GM23338 (cell line): ENCODE measurements around the gene SLC36A4. TPM values are rescaled to one million over a fixed set of nuclear protein-coding genes. Genes with fewer than 3 reads are reported as not detected.
A peak's percentile ranks its signal among the peaks of the same experiment; 100 is the strongest.

ENCODE experiments used
- ATAC-seq: fragments of 200-7000 bp; cut with Tn5 transposase; 3 replicates; pipeline ENCODE4 v1.9.1; 2020
- DNase-seq: peaks from one replicate; pipeline ENCODE4 v3.0.0-alpha.2; 2015; ENCODE audit warnings: low spot score
- H2AFZ ChIP-seq: fragments of 200-600 bp; sonication (generic); 2 replicates; pipeline ENCODE4 v1.8.0; 2016; ENCODE audit warnings: antibody characterized with exemption, mild to moderate bottlenecking, moderate library complexity
- H3F3A ChIP-seq: fragments of 200-600 bp; sonication (generic); replicated peaks from 2 replicates; pipeline ENCODE4 v1.8.0; 2017; ENCODE audit warnings: antibody characterized with exemption, mixed run types, low read depth
- H3K27ac ChIP-seq: fragments of 200-600 bp; sonication (generic); 2 replicates; pipeline ENCODE4 v1.6.1; 2016; ENCODE audit warnings: low read depth
- H3K27me3 ChIP-seq: fragments of 200-600 bp; sonication (generic); 2 replicates; pipeline ENCODE4 v1.8.0; 2016; ENCODE audit warnings: mild to moderate bottlenecking, mixed run types, moderate library complexity; ENCODE audit not compliant: insufficient read depth
- H3K36me3 ChIP-seq: fragments of 200-600 bp; sonication (generic); 2 replicates; pipeline ENCODE4 v1.8.0; 2016; ENCODE audit warnings: mild to moderate bottlenecking; ENCODE audit not compliant: insufficient read depth
- H3K4me1 ChIP-seq: fragments of 200-600 bp; sonication (generic); 2 replicates; pipeline ENCODE4 v1.8.0; 2016; ENCODE audit warnings: mild to moderate bottlenecking, moderate library complexity; ENCODE audit not compliant: insufficient read depth
- H3K4me2 ChIP-seq: fragments of 200-600 bp; sonication (generic); 2 replicates; pipeline ENCODE4 v1.7.1; 2017; ENCODE audit warnings: mixed run types
- H3K4me3 ChIP-seq: fragments of 200-600 bp; sonication (generic); 2 replicates; pipeline ENCODE4 v1.6.1; 2016; ENCODE audit warnings: mixed run types
- H3K79me2 ChIP-seq: fragments of 200-600 bp; sonication (generic); replicated peaks from 2 replicates; pipeline ENCODE4 v1.8.0; 2017; ENCODE audit warnings: mild to moderate bottlenecking; ENCODE audit not compliant: insufficient read depth
- H3K9me2 ChIP-seq: fragments of 200-600 bp; sonication (generic); 2 replicates; pipeline ENCODE4 v1.8.0; 2017; ENCODE audit not compliant: insufficient read depth
- H4K20me1 ChIP-seq: fragments of 200-600 bp; sonication (generic); replicated peaks from 2 replicates; pipeline ENCODE4 v1.8.0; 2017; ENCODE audit warnings: mild to moderate bottlenecking; ENCODE audit not compliant: insufficient read depth
- H3K27ac Mint-ChIP-seq: 2 replicates; pipeline ENCODE4 v1.8.0; 2020; ENCODE audit warnings: inconsistent platforms, mild to moderate bottlenecking, moderate library complexity, mixed read lengths
- H3K27me3 Mint-ChIP-seq: 3 replicates; pipeline ENCODE4 v1.8.0; 2022; ENCODE audit warnings: low read depth, mild to moderate bottlenecking, moderate library complexity, mixed read lengths, inconsistent platforms; ENCODE audit not compliant: insufficient read depth, poor library complexity
- H3K36me3 Mint-ChIP-seq: 3 replicates; pipeline ENCODE4 v1.8.0; 2021; ENCODE audit warnings: low read depth, mild to moderate bottlenecking, inconsistent platforms, moderate library complexity, mixed read lengths
- H3K4me1 Mint-ChIP-seq: 3 replicates; pipeline ENCODE4 v1.8.0; 2020; ENCODE audit warnings: mild to moderate bottlenecking, inconsistent platforms, mixed read lengths
- H3K4me3 Mint-ChIP-seq: 3 replicates; pipeline ENCODE4 v1.8.0; 2021; ENCODE audit warnings: moderate library complexity, mild to moderate bottlenecking, inconsistent platforms, mixed read lengths
- H3K9me3 Mint-ChIP-seq: 3 replicates; pipeline ENCODE4 v1.8.0; 2020; ENCODE audit warnings: moderate library complexity, mild to moderate bottlenecking, inconsistent platforms, mixed read lengths
- CTCF ChIP-seq, 2 experiments: fragments of 200-600 bp in 1 of 2; sonication (generic) in 1 of 2; conservative IDR thresholded peaks; 2 replicates each; pipeline versions ENCODE4 v1.5.1 to v1.6.1; 2016 to 2017; ENCODE audit warnings: antibody characterized with exemption in 2 of 2, low read depth in 2 of 2, mild to moderate bottlenecking in 2 of 2, moderate library complexity in 1 of 2
- ETS1 ChIP-seq: IDR thresholded peaks from 2 replicates; pipeline ENCODE4 v1.6.1; 2016; ENCODE audit warnings: antibody characterized with exemption
- EZH2 ChIP-seq: fragments of 200-600 bp; sonication (generic); IDR thresholded peaks from one replicate; pipeline ENCODE4 v1.8.0; 2017; ENCODE audit warnings: antibody characterized with exemption, mild to moderate bottlenecking, low read depth; ENCODE audit not compliant: unreplicated experiment
- EZH2phosphoT487 ChIP-seq: fragments of 200-600 bp; sonication (generic); IDR thresholded peaks from one replicate; pipeline ENCODE4 v1.8.1; 2018; ENCODE audit warnings: antibody characterized with exemption; ENCODE audit not compliant: unreplicated experiment
- JUNB ChIP-seq: IDR thresholded peaks from one replicate; pipeline ENCODE4 v1.6.1; 2016; ENCODE audit warnings: antibody characterized with exemption; ENCODE audit not compliant: unreplicated experiment
- NANOG ChIP-seq: IDR thresholded peaks from 2 replicates; pipeline ENCODE4 v1.6.1; 2016; ENCODE audit warnings: antibody characterized with exemption, borderline replicate concordance
- REST ChIP-seq: IDR thresholded peaks from one replicate; pipeline ENCODE4 v1.6.1; 2018; ENCODE audit warnings: antibody characterized with exemption; ENCODE audit not compliant: unreplicated experiment
- ZNF114 ChIP-seq: fragments of 250-450 bp; sonication (Bioruptor Pico); IDR thresholded peaks from 2 replicates; pipeline ENCODE4 v1.5.0; 2020; ENCODE audit warnings: mild to moderate bottlenecking, moderate library complexity
- ZNF331 ChIP-seq: fragments of 250-450 bp; sonication (Bioruptor Pico); IDR thresholded peaks from 2 replicates; pipeline ENCODE4 v1.5.0; 2020; ENCODE audit warnings: low read depth, mild to moderate bottlenecking, moderate library complexity
- ZNF462 ChIP-seq: fragments of 250-450 bp; sonication (Bioruptor Pico); IDR thresholded peaks from 2 replicates; pipeline ENCODE4 v1.5.0; 2020; ENCODE audit warnings: mild to moderate bottlenecking, moderate library complexity
- polyA plus RNA-seq: library from polyadenylated mRNA; unstranded; fragments of >200 nt; fragmentation: Nextera tagmentation; extraction: Ambion mirVana; gene quantifications from 2 replicates; pipeline ENCODE4 v1.2.1, GENCODE V29; 2016
- total RNA-seq: library from RNA; depleted of rRNA; stranded (reverse); fragments of >200 nt; shearing (Covaris generic); gene quantifications from 2 replicates; pipeline ENCODE4 v1.2.3, GENCODE V29; 2014

The SLC36A4 gene
- total and polyA plus RNA-seq, 2 experiments from 2014 or later, result 24.9 to 34.6 TPM

GRCh38 chr11:93132836-93133235 is 65.0 kb downstream of the SLC36A4 start (continued):
- no peak for TF ChIP-seq ZNF462 (CRISPR knock-in tag)
- TF ChIP-seq EZH2phosphoT487, result no peak
- TF ChIP-seq ZNF331 (CRISPR knock-in tag), result no peak
- no peak for TF ChIP-seq NANOG
- no peak for TF ChIP-seq ETS1
- no peak for TF ChIP-seq JUNB

- no peak overlapping the region for H3K4me2 ChIP-seq
- H3K36me3 ChIP-seq, result no peaks in the 10 kb centered on the region
- H3F3A ChIP-seq, result no peaks in the 10 kb centered on the region
- H2AFZ ChIP-seq, result no peak overlapping the region
- H3K4me3 Mint-ChIP-seq, result no peak overlapping the region
- H3K4me1 ChIP-seq, result 0 out of 2 replicates have a peak, but pooled peaks cover 4% of the 10 kb centered on the region
- H3K9me2 ChIP-seq, result no peaks in the 10 kb centered on the region
- H3K79me2 ChIP-seq, result no peaks in the 10 kb centered on the region
- peaks cover 9% of the 10 kb centered on the region; the same call in 2 of the 3 replicates for H3K36me3 Mint-ChIP-seq
- ATAC-seq (peak; percentile 88), DNase-seq (peak; percentile 62)
- H3K4me1 Mint-ChIP-seq, result peaks cover 2% of the 10 kb centered on the region; the same call in 1 of the 3 replicates
- TF ChIP-seq NANOG (no peak), CTCF (conservative IDR thresholded peaks at IDR 0.05; ENCODE audit: low read depth in 2 of 2) (peak; percentile 64 to 91), EZH2phosphoT487 (no peak), REST (no peak), ETS1 (no peak), EZH2 (no peak), ZNF114 (CRISPR knock-in tag) (no peak), JUNB (no peak)
- H3K27me3 ChIP-seq, result no peaks in the 10 kb centered on the region
- H3K9me3 Mint-ChIP-seq, result no peaks in the 10 kb centered on the region; the same call in 2 of the 3 replicates
- H3K27ac ChIP-seq, result no peak overlapping the region
- H4K20me1 ChIP-seq, result no peaks in the 10 kb centered on the region
- H3K27ac Mint-ChIP-seq, result no peak overlapping the region
- H3K4me3 ChIP-seq, result no peak overlapping the region
- no peaks in the 10 kb centered on the region for H3K27me3 Mint-ChIP-seq
Measured at GRCh38 chr11:93131709-93132108, 66.1 kb downstream of the SLC36A4 start.
